Coronary artery (tissue), 2 donors: ENCODE measurements around the gene KDM5B.
"Not testable (repeated sequence)": the region's sequence is repeated elsewhere in the genome, so short reads cannot be mapped to it uniquely, and the experiment has no call there.

Source experiments
- DNase-seq: peaks from one replicate; pipeline ENCODE4 v3.0.0-alpha.2; 2017; ENCODE audit warnings: low spot score
- H3K27ac ChIP-seq, 2 donors: fragments of 200-600 bp; sonication (generic); one replicate each; pipeline ENCODE4 v1.5.1; 2016 to 2019
- H3K4me3 ChIP-seq: fragments of 200-600 bp; sonication (generic); 2 replicates; pipeline ENCODE4 v1.5.1; 2016; ENCODE audit warnings: mild to moderate bottlenecking, moderate library complexity
- CTCF ChIP-seq: fragments of 200-600 bp; sonication (generic); IDR thresholded peaks from one replicate; pipeline ENCODE4 v1.5.1; 2019; ENCODE audit warnings: antibody characterized with exemption

KDM5B gene

GRCh38 chr1:202801175-202801574 is 7.0 kb downstream of the KDM5B start:
- Histone ChIP-seq H3K4me3 (no peak overlapping the region), H3K27ac (no peak overlapping the region)
- DNase-seq: no peak
- no peak for TF ChIP-seq CTCF

- TF ChIP-seq CTCF: no peak
- no peak for DNase-seq
- Histone ChIP-seq H3K4me3 (no peak overlapping the region), H3K27ac (no peak overlapping the region)
Observed at GRCh38 chr1:202800742-202801141, 7.5 kb downstream of the KDM5B start.

GRCh38 chr1:202798792-202799331 is 9.4 kb downstream of the KDM5B start:
- Histone ChIP-seq H3K4me3 (no peak overlapping the region), H3K27ac (no peak overlapping the region)
- no peak for DNase-seq
- no peak for TF ChIP-seq CTCF

- no peak for TF ChIP-seq CTCF
- no peak for DNase-seq
- Histone ChIP-seq H3K27ac (no peak overlapping the region), H3K4me3 (no peak overlapping the region)
Observed at GRCh38 chr1:202798260-202798659, 10.0 kb downstream of the KDM5B start.

- Histone ChIP-seq H3K4me3 (no peak overlapping the region), H3K27ac (no peak overlapping the region)
- no peak for TF ChIP-seq CTCF
- DNase-seq: no peak
Observed at GRCh38 chr1:202796670-202797069, 11.6 kb downstream of the KDM5B start.

GRCh38 chr1:202794931-202795330 is 13.3 kb downstream of the KDM5B start:
- not testable (repeated sequence) for H3K27ac ChIP-seq, DNase-seq, H3K4me3 ChIP-seq

- Histone ChIP-seq H3K27ac (no peak overlapping the region), H3K4me3 (no peak overlapping the region)
- TF ChIP-seq CTCF: no peak
- no peak for DNase-seq
Observed at GRCh38 chr1:202794051-202794740, 14.0 kb downstream of the KDM5B start.
